Hepatic stellate cell (primary cell): ENCODE data around the gene CLTRN.
A peak's percentile ranks its signal among the peaks of the same experiment; 100 is the strongest.
"Not testable (repeated sequence)": the region's sequence is repeated elsewhere in the genome, so short reads cannot be mapped to it uniquely, and the experiment has no call there.

Source experiments
- DNase-seq: peaks from one replicate; pipeline ENCODE4 v3.0.0; 2011; ENCODE audit warnings: low spot score

The CLTRN gene, protein sequence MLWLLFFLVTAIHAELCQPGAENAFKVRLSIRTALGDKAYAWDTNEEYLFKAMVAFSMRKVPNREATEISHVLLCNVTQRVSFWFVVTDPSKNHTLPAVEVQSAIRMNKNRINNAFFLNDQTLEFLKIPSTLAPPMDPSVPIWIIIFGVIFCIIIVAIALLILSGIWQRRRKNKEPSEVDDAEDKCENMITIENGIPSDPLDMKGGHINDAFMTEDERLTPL

DNA sequence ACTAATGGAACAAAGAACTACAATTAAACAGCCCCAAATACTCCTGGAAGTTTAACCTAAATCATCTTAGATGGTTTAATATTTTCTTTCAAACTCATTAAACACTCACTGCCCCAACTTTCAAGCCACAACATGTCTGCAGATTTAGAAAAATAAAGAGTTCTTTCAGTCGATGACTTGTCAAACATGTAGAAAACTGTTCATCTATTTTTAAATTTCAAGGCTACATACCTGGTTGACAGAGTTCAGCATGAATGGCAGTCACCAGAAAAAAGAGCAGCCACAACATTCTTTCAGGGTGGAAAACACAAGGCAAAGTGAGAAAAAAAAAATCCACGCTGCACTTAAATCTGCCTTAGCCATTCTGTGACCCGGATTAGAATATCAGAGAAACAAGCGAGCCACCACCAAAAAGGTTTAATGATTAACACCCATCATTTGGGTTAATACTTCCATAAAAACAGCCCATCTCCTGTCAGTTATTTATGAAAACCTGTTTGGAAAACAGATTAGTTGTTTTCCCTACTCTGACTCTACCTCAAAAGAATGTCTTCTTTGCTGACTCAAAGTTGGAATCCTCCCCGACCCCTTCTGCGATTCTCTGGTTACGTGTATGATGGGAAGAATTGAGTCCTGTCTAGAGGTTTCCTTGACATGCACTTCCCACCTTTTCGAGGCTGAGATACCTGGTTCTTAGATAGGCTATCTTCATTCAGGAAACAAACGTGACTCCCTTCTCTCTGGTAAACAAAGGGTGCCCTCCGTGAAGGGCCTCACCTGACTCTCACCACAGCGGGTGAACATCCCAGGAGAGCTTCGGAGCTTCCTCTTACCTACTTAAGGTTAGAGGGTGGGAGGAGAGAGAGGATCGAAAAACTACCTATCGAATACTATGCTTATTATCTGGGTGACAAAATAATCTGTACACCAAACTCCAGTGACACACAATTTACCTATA is at the start of gene CLTRN:
TSS of gene CLTRN (minus strand) at position 319 of the 958 bp plus-strand sequence. CDS start at position 289, 30 bp downstream.
- no peak for DNase-seq

DNA sequence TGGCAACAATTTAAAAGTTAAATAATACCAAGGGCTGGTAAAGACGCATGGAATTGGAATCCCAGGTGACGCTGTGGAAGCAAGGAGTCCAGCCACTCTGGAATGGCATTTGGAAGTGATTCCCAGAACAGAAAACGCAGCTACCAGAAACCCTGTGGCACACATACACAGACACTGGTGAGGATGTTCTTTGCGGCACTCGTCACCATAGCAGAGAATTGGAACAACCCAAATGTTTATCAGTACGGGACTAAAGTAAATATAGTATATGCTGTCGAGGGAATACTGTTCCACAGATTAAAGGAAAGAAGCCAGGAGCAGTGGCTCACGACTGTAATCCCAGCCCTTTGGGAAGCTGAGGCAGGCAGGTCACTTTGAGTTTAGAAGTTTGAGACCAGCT is 39.7 kb upstream of the CLTRN start:
- not testable (repeated sequence) for DNase-seq

DNA sequence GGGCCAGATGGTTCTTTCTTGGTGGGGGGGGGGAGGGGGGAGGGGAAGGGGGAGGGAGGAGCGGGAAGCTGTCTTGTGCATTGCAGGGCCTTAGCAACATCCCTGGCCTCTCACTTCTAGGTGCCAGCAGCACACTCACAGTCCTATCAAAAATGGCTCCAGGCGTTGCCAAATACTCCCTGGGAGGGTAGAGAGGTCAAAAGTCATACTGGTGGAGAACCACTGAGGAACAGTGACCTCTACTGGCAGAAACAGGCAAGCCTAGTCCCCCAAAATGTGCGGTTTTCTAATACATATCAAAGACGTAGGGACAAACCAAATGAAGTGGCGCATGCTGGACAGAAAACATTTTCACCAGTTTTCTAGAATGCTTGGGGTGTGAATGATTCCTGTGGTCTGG is 39.2 kb upstream of the CLTRN start:
- not testable (repeated sequence) for DNase-seq

DNA sequence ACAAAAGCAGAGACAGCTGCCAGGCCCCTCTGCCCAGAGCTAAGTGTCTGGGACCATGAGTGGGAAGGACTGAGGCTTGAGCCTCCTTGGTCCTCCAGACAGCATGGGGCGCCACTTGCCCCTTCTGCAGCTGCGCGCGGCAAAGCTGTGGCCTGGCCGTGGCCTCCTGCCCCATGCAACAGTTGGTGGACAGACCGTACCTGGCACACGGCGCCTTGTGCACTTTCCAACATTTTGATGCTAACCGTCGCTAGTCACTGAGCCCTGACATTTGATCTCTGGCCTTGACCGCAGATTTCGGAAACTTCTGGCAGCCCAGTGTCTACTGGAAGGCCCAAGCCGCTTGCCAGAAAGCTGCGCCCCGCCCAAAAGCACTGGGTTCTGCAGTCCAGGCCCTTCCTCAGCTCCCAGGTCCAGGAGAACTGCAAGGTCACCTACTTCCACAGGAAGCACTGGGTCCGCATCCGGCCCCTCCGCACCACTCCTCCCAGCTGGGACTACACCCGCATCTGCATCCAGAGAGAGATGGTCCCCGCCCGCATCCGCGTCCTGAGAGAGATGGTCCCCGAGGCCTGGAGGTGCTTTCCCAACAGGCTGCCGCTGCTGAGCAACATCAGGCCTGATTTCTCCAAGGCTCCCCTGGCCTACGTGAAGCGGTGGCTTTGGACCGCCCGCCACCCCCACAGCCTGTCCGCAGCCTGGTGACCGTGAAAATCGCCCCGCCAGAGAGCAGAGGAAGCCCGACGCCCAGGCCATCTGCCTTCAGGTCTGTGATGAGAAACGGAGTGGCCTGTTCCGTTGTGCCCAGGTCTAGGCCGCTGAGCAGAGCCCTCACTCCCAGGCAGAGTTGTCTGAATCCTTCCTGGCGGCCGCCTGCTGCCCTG is 38.1 kb upstream of the CLTRN start:
- no peak for DNase-seq

DNA sequence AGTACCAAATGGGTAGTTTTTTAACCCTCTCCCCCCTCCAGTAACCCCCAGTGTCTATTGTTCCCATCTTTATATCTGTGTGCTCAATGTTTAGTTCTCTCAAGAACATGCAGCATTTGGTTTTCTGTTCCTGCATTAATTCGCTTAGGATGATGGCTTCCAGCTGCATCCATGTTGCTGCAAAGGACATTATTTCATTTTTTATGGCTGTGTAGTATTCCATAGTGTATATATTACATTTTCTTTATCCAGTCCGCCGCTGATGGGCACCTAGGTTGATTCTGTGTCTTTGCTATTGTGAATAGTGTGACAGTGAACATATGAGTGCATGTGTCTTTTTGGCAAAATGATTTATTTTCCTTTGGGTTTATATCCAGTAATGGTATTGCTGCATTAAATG is 31.9 kb upstream of the CLTRN start:
- no peak for DNase-seq

DNA sequence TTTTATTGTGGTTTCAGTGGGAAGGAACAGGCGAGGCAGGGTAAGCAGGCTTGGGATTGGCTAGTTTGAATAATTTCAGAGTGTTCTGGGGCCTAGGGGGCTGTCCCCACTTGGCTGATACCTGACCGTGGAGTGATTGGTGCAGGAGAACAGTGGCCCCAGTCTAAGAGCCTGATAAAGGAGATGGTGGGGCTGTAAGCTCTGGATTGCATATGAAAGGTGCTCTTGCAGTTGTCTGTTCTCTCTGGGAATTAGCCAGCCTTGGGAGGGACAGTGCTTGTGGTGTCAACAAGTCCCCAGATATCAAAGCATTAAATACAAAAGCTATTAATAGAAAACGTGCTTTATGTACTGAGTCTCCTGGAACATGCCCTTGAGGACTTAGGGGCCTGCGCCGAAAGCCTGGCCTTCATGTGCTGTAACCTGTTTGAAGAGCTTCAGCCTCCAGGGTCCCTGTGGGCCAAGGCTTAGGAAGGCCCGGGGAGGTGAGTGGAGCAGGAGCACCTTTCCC is 30.4 kb upstream of the CLTRN start:
- no peak for DNase-seq

DNA sequence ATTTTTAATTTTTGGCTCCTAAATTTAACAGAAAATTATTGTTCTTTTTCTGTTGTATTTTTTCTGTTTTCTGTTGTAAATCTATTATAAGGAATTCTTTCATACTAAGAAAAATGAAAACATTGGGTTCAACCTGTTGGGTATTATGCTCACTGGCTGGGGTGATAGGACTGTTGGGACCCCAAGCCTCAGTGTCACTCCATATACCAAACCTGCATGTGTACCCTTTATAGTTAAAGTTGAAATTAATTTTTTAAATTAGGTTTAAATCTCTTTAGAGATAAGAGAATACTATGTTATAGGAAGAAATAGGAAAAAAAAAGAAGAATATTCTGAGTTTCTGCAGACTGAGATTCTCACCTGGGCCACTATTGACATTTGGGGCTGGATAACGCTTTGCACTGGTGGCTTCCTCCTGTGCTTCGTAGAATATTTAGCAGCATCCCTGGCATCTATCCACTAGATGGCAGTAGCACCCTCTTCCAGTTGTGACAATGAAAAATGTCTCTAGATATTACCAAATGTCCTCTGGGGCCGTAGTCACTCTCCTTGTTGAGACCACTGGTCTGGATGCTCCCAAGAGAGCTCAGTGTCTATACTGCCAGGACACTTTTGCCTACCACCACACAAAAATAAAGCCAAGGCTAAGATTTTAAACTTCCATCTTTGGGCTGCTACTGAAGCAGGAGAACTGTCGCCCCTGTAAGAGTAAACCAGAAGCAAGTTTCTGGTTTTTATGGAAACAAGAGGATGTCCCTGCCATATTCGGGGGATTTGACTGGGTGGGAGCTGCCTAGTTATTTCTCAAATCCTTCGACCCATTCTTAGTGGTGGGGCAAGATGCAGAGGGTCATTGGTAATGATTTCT is 22.4 kb upstream of the CLTRN start:
- peak; percentile 50 for DNase-seq

DNA sequence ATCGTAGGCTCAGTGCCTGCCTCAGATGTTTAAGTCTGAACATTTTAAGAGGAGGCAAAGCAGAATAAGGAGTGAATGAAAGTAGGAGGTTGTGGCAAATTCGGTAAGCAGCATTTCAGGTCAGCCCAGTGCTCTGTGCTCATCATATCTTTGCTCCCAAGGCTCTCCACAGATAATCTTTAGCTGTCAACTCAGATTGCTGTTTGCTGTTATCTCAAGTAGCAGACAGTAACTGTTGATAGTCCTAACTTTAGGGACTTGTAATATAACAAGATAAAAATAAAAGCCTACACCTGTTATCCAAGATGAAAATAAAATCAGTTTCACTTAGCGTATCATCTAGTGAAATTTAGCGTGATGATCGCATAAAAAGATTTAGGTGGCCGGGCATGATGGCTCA is 18.6 kb upstream of the CLTRN start:
- no peak for DNase-seq

DNA sequence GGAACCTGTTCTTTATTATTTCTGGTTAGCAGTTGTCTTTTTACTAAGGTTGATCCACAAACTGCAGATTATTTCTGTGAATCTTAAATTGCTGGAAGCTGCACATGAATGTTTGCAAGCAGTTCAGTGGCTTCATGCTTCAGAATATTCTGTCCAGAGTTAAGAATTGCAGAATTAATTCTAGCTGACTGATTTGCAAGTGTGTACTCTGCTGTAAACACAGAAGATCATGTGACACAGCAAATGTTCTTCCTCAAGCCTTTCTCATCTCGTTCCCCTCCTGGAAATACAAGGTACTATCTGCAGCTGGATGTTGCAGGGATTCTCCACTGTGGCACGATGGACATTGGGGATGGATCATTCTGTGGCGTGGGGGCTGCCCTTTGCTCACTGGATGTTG is 16.8 kb upstream of the CLTRN start:
- no peak for DNase-seq

DNA sequence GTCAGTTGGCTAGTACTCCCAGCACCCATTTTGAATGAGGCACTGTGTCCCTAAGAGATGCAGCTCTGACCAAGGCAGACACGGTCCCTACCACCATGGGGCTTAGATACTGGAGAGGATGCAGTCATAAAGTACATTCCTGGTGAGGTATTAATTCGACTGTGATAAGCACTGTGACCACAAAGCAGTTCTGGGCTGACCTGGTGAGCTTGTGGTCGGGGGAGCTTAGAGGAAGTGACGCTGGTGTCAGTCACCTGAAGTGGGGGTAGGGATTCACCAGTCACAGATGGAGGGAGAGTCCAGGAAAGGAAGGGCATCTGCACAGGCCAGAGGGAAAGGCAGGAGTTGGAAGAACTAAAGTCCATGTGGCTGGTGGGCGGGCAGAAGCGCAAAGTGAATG is 15.8 kb upstream of the CLTRN start:
- DNase-seq = peak; percentile 13

DNA sequence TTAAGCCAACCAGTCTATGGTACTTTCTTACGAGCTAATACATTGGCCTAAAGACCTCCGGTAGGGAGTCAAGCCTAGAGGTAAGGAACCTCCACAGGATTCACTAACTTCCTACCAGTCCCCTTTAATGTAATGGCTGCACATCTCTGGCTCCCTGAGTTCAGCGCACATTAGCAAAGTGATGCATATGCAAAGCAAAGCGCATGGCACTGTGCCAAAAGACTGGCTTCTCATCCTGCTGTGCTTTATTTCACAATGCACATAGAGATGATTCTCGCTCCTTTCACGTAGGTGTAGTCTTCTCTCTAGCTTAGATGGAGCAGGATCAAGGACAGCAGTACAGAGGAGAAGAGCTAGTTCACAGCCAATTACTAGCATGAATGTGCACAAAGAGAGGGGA is 14.6 kb upstream of the CLTRN start:
- no peak for DNase-seq

DNA sequence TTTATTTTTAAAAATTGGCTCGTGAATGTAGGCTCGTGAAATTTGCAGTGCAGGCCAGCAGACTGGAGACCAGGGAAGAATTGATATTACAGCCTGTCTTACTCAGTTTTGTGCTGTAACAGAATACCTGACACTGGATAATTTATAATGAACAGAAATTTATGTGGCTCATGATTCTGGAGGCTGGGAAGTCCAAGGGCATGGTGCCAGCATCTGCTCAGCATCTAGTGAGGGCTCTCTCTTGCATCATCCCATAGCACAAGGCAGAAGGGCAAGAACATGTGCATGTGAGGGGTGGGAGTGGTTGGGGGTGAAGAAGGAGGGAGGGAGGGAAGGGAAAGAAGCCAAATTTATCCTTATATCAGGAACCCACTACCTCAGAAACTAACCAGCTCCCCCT is 13.7 kb upstream of the CLTRN start:
- no peak for DNase-seq

DNA sequence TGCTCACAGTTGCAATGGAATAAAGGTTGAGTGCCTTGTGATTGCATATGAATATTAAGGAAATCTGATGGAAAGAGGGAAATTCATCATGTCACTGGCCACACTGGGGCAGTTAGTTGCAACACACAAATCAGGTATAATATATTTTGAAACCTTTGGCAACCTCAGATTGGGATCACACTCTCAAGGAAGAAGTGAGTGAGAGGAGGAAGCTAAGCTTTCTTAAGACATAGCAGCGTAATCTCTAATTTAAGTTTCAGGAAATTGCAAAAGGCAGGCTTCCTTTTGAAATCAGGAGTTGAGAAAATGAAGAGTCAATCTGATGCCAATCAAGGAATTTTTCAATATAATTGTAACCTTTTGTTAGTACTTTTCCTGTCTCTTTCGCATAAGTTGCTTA is 12.3 kb upstream of the CLTRN start:
- no peak for DNase-seq

DNA sequence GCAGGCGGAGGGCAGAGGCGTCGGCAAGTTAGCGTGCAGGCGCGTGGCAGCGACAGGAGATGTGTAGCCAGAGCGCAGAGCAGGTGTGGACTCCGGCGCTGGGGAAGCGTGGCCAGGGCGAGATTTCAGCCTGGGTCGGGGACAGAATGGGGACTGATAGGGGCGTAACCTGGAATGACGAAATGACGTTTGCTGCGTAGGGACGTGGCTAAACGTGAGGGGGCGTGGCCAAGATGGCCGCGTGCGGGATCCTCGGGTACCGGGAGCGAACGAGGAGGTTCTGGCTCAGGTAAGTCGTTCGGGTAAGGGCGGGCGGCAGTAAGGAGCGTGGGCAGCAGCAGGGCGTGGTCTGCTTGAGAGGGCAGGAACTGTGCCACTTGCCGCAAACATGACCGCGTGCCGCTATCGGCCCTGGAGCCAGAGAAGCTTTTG is 10.9 kb upstream of the CLTRN start:
- DNase-seq = peak; percentile 83

DNA sequence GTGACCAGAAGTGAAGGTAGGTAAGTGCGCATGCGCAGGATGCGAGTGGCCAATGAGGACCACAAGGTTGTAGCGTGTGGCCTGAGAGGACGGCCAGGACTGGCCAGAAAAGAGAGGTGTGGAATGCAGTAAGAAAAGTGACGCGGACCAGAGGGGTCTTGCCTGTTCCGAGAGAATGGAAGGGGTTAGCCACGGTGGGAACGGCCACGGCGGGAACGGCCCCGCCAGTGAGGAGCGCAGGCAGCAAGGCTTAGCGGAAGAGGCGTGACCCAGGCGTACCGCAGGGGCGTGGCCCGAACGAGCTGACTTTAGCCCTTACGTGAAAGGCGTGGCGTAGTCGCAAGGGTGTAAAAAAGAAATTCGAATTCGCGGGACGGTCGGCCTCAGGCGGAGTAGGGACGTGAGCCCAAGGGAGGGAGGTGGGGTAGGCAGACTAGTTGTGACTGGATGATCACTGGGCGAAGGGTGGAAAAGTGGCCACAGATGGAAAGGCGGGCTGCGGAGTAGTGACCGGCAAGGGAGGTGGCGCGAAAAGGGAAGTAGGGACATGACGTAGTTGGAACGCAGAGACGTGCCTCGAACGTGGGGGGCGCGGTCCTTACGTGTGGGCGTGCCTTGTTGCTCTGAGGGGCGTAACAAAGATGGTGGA is 10.4 kb upstream of the CLTRN start:
- peak; percentile 93 for DNase-seq

DNA sequence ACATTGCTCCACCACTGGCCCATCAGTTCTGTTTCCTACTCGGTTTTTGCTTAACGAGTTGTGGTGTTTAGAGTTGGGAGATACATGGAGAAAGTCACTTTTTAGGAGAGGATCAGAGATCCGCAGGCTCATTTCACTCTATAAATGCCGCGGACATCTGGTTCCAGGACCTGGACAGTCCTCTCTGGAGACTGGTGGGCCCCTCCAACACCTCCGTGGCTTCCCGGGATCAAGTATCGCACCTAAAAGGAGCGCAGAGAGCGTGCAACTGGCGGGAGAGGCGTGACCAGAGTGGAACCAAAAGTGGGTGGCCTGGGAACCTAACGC is 9.9 kb upstream of the CLTRN start:
- no peak for DNase-seq

DNA sequence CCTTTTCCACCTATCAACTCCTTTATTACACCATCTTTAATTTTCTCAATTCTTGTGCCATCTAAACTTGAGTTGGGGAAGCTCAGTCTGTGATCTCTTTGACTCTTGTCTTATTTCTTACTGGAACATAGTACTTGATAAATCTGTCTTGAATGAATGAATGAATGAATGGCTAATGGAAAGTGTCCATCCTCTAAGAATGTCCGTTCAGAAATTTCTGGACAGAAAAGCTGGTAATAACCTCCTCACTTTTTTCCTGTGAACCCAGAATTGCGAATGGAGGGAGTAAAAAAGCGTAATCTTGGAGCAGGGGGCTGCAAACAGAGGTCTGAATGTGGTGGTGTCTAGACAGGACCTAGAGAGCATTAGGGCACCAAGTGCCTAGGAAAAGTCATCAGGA is 9.4 kb upstream of the CLTRN start:
- no peak for DNase-seq

DNA sequence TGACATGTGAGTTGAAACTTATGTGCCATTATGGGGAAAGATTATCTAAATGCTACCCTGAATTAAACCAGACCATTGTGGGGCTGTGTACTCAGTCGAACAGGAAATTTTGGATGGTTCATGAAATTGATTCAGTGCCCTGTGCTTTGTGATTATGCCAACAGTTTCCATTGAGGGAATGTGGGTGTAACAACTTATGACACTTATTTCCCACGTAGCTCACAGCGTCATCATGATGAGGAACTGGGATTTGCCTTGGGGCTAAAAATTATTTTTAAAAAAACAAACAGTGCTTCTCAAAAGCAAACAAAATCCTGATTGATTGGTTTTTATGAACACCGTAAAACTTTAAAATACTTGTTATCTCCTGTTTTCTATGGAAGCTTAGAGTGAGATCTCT is 8.3 kb upstream of the CLTRN start:
- no peak for DNase-seq

DNA sequence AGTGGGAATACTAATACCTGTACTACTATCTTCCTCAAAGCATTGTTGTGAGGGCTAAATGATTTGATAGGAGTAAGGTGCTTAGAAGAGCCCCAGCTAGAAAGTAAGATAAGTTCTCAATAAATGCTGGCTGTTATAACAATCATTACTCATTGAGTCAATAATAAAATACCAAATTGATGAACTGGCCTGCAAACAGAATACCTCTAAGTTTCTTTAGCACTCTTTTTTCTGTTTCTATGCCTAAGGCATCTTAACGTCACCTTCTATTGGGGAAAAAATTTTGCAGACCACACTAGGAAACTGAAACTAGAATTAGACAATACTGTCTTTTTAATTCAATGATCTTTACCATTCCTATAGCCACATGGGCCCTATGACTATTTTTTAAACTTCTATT is 1.2 kb downstream of the CLTRN start:
- no peak for DNase-seq

DNA sequence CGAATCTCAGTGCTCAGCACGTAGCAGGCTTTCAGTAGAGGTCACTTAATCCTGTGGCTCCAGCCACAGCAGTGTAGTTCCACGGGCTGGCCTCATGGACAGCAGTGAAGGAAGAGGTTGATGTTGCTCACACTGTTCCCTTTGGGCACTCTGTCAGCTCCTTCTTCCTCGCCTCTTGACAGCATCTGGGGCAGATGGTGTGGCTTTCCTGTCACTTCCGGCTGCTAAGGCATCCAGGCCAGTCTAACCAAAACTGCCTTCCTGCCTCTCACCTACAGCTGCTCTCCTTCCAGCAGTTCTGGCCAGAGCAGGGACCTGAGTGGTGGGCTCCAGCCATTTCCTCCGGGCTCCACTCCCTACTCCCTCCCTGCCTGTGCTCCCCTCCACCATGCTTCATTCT is 9.8 kb downstream of the CLTRN start:
- DNase-seq = not testable (repeated sequence)

DNA sequence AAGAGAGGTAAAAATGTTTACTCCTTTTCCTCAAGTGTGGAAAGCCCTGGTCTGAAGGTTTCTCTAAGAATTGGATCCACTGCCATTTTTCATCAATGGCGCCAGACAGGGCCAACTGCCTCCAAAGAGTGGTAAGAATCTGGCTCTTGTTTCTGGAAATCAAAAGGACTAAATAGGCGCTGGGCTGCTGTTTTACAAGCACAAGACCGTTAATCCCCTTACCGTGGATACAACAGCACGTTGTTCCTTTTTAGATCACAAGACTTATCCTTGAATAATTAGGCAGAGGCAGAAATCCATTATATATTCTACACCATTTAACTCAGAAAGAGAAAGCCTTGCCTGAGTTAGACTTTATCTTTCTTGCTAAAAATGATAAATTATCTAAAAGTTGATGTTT is 10.6 kb downstream of the CLTRN start:
- no peak for DNase-seq
